Measurements from ENCODE around the gene PRKCE.

DNA sequence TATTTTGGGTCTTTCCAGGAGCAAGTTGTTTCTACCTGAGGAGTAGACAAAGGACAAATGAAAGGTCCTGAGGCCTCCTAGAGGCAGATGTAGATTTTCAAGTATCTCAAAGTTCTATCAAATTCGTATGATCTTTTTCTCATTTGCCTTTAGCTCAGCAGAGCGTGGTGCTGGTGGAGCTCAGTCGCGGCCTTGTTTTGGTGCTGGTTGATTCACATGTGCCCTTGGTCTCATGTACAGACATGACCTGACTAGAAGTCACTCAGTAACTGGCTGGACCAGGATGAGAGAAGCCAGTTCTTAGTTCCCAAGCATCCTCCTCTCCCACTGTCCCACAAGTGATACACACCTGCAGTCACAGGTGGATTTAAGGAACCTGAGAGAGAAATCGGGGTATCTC is 264.0 kb downstream of the PRKCE start:
- TF ChIP-seq ZNF274 (IDR thresholded peaks at IDR 0.05; ENCODE audit: low read depth, low read length), result no peak
- no peak for TF ChIP-seq SUZ12 (IDR thresholded peaks at IDR 0.05; ENCODE audit: extremely low read depth, insufficient read depth, insufficient read length)

Data from NT2/D1 (cell line).